HG02623 (cell line): ENCODE results near the gene KLHL15.

Experiments used
- ATAC-seq: cut with Tn5 transposase; IDR thresholded peaks from one replicate; pipeline ENCODE4 v1.9.1; 2021; ENCODE audit warnings: moderate library complexity; ENCODE audit not compliant: unreplicated experiment

The KLHL15 gene

GRCh38 chrX:23953908-23954269 lies 73.1 kb downstream of the KLHL15 start:
- no peak for ATAC-seq

GRCh38 chrX:23952984-23953907 lies 73.7 kb downstream of the KLHL15 start:
- ATAC-seq, result peak; percentile 94

GRCh38 chrX:23952391-23952790 lies 74.6 kb downstream of the KLHL15 start:
- ATAC-seq, result no peak

GRCh38 chrX:23945206-23945605 lies 81.8 kb downstream of the KLHL15 start:
- no peak for ATAC-seq

GRCh38 chrX:23944234-23944633 lies 82.8 kb downstream of the KLHL15 start:
- ATAC-seq, result no peak

- no peak for ATAC-seq
Observed at GRCh38 chrX:23939203-23939602, 87.8 kb downstream of the KLHL15 start.

- ATAC-seq, result no peak
Observed at GRCh38 chrX:23938690-23939089, 88.3 kb downstream of the KLHL15 start.

GRCh38 chrX:23937100-23937499 lies 89.9 kb downstream of the KLHL15 start:
- ATAC-seq, result no peak

- no peak for ATAC-seq
Observed at GRCh38 chrX:23936180-23936579, 90.8 kb downstream of the KLHL15 start.

GRCh38 chrX:23935106-23935505 lies 91.9 kb downstream of the KLHL15 start:
- ATAC-seq, result no peak
